GM20431 (cell line): Measurements from ENCODE around the gene FHIT.

Source experiments
- in situ Hi-C: fragments of 300-500 bp; cut with MseI, MboI; formaldehyde crosslinking; loops from one replicate; pipeline ENCODE4 v1.15.0; 2020; ENCODE audit warnings: low sequenced_read_pairs; ENCODE audit not compliant: unreplicated experiment

FHIT gene

GRCh38 chr3:59919586-59919985, 1331.7 kb downstream of the FHIT start:
- in situ Hi-C loops = no loop called here

DNA sequence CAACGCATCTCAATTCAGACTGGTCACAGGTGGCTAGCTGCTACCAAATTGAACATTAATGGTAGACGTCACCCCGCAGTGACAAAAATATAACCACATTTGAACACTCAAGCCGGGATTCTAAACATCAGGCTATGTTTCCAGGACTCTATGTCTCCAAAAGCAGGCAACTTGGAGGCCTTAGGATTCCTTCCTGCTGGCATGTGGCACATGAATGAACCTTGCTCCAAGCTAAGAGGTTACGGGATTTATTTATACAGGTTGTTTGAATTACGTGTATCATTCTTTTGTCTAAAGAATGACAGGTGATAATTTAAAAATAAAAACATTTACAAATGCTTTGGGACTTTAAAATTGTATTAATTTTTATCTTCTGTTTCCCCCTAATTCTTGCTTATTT, 1337.0 kb downstream of the FHIT start:
- in situ Hi-C loops = no loop called here

- in situ Hi-C loops = no loop called here
Observed at GRCh38 chr3:59913645-59914044, 1337.6 kb downstream of the FHIT start.

GRCh38 chr3:59908701-59909100, 1342.6 kb downstream of the FHIT start:
- in situ Hi-C loops = no loop called here

GRCh38 chr3:59908280-59908679, 1343.0 kb downstream of the FHIT start:
- in situ Hi-C loops = no loop called here

DNA sequence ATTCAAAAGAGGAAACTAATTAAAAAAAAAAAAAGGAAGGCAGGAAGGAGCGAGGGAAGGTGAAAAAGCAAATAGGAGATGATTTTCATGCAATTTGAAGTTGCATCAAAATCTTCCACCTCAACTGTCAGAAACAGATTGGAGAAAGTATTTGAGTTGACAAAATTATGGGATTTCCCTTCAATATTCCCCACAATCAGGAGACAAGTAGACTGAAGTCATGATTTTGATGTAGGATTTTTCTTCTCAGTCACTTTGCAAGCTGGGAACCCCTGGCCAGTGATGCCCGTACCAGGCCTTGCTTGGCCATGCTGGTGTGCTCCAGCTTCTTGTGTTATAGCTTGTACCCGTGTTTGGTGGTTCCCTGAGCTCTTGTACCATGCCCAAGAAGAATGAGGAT, 1347.0 kb downstream of the FHIT start:
- in situ Hi-C loops = no loop called here

GRCh38 chr3:59899061-59899460, 1352.2 kb downstream of the FHIT start:
- in situ Hi-C loops = no loop called here

GRCh38 chr3:59895972-59896371, 1355.3 kb downstream of the FHIT start:
- in situ Hi-C loops = no loop called here

- in situ Hi-C loops = no loop called here
Observed at GRCh38 chr3:59894425-59895121, 1356.7 kb downstream of the FHIT start.

DNA sequence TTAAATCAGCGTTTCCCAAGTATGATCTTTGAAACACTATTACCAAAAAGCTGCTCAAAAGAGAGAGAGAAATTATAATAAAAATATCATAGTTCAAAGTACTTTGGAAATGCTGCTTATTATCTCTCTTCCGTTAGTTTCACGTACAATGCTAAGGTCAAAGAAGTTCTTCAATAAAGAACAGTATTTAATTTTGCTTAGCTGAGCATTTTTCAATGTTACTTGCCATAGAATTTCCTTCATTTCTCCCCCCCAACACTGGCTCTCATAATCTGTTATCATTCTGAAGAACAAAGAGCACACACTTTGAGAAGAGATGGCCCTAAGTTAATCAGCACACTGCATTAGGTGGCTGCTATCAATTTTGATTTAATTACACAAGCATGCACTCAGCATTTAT, 1360.6 kb downstream of the FHIT start:
- in situ Hi-C loops = no loop called here

- in situ Hi-C loops = no loop called here
Observed at GRCh38 chr3:59886790-59887189, 1364.5 kb downstream of the FHIT start.

DNA sequence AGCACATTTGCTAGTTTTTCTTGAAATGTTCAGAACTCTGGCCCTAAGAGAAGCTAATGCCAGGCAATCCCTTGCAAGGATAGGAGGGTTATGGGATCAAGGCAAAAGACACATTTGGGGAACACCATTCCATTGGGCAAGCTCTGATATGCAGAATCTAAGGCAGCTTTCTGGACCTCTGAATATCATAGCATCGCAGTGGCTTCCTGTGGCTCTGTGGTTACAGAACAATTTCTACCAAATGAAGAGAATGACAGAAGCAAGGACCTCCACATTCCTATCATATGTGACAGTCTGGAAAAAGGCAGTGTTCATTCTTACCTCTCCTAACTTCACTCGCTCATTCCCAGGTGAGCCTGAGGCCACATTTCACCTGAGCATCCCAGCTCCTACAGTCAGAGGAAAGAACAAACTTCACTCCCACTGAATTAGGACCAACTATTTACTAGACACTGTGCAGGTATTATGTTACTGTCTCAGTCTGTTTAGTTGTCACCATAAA, 1365.3 kb downstream of the FHIT start:
- in situ Hi-C loops = no loop called here

GRCh38 chr3:59885101-59885500, 1366.2 kb downstream of the FHIT start:
- in situ Hi-C loops = no loop called here

- in situ Hi-C loops = no loop called here
Observed at GRCh38 chr3:59884409-59884808, 1366.8 kb downstream of the FHIT start.

DNA sequence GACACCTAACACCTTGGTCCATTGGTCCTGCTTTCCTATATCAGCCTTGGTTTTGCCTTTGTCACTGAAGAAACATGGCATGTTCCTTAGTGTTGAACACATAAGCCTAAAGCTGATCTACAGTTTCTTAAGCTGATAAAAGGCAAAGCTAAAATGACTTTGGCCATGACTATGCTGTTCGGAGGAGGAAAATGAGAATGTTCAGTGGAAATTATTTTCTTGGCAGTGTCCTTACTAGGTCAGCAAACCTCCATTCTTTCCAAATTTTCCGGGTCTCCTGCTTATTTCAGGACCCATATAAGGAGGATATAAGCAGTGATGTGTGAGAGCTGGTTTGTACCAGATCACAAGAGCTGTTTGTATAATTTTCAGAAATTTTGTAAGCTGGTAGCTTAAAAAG, 1368.5 kb downstream of the FHIT start:
- in situ Hi-C loops = no loop called here

DNA sequence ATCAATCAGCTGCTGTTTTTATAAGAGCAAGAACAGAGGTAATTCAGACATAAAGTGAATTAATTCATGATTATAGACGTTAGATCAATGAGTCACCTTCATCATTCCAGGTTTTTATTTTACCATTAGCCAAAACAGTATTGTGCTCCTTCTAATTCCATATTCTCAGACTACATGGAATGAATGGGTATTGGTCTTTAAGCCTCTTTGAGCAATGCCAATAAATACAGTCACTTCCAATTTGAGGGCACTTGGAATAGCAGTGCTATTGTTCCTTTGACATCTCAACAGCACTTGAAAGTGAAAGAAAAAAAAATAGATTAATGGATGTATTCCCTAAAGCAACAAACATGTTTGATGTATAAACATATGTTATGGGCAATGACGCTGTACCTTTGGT, 1370.5 kb downstream of the FHIT start:
- in situ Hi-C loops = no loop called here

DNA sequence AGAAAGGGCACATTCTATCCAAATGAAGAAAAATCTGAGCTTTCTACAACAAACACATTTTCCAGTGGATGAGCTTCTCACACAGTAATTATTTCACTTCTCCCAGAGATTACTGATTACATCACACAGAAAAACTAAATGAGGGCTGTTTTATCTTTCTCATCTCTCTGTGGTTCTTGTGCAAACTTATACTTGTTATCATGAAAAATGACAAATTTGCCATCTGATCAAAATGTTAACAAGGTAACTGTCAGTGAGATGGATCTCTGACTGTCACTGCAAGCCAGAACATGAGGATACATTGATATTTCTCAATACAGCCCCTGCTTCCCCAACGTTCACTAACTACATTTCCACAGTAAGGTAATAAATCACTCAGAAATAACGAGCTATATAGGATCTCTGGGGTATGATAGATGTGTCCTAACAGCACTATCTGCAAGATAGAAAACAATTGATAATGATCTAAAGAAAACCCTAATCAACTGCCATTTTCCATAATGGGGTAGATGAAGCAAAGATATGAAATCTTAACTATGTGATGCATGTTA, 1372.1 kb downstream of the FHIT start:
- in situ Hi-C loops = no loop called here

- in situ Hi-C loops = no loop called here
Observed at GRCh38 chr3:59878038-59878427, 1373.2 kb downstream of the FHIT start.

DNA sequence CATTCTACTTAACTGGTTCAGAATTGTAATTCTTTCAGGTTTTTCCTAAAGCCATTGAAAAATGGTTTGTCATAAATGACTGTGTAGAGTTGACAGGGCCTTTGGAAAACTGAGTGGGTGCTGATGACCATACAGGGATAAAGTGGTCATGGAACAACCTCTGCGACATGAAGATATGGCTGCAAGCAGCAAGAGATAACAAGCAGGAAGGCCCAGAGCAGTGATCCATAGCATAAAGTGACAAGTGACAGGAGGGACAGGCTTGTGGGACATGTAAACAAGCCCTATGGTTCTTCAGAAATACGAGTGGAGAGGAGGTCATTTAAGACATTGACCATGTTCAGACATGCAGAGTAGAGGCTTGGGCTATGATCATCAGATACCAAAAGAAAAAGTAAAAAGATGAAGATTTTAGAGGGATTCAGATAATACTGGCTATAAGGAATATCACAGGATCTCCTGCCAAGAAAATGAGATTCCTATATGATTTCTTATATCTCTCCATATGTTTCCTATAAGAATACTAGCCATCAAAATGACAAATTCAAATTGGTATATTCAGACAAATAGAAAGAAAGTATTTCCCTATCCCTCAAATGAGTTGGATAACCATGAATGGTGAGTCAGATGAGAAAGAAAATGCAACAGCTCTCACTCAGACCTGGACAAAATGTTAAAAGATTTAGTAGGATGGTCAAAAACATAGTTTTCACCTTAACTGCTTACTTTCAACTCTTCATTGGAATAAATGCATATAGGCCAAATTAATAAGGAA, 1373.8 kb downstream of the FHIT start:
- in situ Hi-C loops = no loop called here

- in situ Hi-C loops = no loop called here
Observed at GRCh38 chr3:59876533-59877062, 1374.7 kb downstream of the FHIT start.
